GM15510 (cell line): ENCODE data around the gene ARHGAP24.

Source experiments
- POLR2A ChIP-seq: IDR thresholded peaks from 3 replicates; pipeline ENCODE4 v1.6.1; 2011; ENCODE audit warnings: borderline replicate concordance; ENCODE audit not compliant: insufficient read length; ENCODE audit errors: extremely low read depth

Gene ARHGAP24

DNA sequence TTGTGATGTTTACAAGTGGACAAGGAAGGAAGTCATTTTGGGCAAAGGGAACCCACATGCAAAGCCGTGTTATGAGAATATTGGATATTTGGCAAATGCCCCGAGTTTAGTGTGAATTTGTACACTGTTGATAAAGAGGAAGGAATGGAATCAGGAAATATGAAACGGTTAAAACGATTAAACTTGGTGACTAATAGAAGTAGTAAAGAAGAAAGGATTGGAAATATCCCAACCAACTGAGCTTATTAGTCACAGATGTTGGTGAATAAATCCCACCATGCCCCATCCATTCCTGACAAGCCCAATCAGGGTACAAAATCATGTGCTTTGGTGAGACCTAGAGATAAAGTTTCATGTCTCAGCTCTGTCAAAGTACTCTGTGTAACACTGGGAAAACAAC, 22.0 kb downstream of the ARHGAP24 start:
- no peak for TF ChIP-seq POLR2A

DNA sequence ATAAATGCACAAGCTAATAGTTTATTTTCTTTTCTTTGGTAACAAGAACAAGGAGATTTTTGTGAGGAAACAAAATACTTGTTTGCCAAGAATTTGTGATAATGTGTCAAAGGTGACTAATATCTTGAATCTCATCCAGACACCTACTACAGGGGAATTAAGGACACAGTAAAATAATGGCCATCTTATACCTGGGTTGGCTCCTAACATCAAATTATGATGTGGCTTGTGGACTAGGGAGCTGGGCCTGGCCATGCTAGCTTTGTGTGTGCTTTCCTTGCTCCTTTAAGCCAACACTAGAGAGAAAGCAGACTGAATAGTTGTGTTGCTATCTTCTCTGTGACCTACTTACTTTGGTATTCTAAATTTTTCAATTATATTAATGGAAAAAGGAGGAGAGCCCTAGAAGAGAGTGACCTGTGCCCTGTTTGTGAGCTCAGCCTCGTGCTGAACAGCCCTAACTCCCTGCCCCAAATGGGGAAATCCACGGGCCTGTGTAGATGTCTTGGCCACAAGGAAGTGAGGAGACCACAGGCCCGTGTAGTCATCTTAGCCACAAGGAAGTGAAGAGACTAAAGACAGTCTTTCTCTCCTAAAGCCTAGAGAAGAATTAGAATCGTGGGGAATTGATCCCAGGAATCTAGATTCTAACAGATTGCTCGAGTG, 23.3 kb downstream of the ARHGAP24 start:
- TF ChIP-seq POLR2A, result no peak

GRCh38 chr4:85499573-85499972, 24.6 kb downstream of the ARHGAP24 start:
- TF ChIP-seq POLR2A, result no peak

GRCh38 chr4:85500110-85500867, 25.3 kb downstream of the ARHGAP24 start:
- no peak for TF ChIP-seq POLR2A

- no peak for TF ChIP-seq POLR2A
Measured at GRCh38 chr4:85508654-85509053, 33.7 kb downstream of the ARHGAP24 start.

DNA sequence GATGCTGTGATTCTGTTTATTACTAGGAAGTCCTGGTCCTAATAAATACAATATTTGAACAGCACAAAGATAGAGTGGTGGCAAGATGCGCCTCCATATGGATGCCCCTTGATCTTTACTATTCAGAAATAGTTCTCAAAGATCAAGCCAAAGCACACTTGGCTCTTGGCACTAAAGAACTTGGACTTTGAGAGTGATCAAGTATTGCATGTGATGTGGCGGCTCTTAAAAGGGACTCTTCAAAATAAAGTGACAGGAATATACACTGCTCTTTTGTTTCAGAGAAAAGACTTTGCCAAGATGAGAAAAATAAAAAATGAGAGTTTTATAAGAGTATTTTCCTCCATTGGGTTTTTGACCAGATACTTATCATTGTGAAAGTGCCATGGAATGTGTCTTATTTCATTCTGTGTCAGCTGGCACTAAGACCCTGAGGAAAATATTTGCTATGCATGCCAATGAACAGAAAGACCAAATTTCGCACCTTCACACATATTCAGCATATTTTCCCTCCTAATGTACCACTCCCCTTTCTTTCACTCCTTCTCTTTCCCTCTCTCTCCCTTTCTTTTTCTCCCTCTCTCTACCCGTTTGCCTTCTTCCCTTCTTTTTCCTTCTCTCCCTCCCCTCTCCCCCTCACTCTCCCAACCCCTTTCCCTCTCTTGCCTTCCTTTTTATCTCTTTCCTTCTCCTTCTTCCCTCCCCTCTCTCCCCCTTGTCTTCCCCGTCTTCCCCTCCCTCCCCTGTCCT, 35.1 kb downstream of the ARHGAP24 start:
- no peak for TF ChIP-seq POLR2A

GRCh38 chr4:85510632-85510984, 35.7 kb downstream of the ARHGAP24 start:
- TF ChIP-seq POLR2A, result no peak

- TF ChIP-seq POLR2A, result no peak
Measured at GRCh38 chr4:85512446-85513205, 37.7 kb downstream of the ARHGAP24 start.

- TF ChIP-seq POLR2A, result no peak
Measured at GRCh38 chr4:85514117-85514516, 39.2 kb downstream of the ARHGAP24 start.

GRCh38 chr4:85514783-85515182, 39.8 kb downstream of the ARHGAP24 start:
- no peak for TF ChIP-seq POLR2A

DNA sequence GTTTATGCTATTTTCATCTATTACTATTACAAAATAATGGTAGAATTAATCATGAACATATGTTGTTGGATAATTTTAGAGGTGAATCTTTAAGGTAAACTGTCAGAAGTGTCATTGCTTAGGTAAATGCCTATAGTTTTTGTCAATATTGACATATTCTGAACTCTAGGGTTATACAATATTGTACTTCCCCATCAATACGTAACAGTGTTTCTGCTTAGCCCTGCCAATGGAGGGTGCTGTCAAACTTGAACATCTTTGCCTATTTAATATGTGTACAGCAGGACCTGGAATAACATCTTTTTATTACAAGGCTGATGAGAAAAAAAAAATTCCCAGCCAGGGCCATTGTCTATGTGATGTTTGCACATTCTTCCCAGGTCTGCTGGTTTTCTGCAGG, 40.8 kb downstream of the ARHGAP24 start:
- no peak for TF ChIP-seq POLR2A

DNA sequence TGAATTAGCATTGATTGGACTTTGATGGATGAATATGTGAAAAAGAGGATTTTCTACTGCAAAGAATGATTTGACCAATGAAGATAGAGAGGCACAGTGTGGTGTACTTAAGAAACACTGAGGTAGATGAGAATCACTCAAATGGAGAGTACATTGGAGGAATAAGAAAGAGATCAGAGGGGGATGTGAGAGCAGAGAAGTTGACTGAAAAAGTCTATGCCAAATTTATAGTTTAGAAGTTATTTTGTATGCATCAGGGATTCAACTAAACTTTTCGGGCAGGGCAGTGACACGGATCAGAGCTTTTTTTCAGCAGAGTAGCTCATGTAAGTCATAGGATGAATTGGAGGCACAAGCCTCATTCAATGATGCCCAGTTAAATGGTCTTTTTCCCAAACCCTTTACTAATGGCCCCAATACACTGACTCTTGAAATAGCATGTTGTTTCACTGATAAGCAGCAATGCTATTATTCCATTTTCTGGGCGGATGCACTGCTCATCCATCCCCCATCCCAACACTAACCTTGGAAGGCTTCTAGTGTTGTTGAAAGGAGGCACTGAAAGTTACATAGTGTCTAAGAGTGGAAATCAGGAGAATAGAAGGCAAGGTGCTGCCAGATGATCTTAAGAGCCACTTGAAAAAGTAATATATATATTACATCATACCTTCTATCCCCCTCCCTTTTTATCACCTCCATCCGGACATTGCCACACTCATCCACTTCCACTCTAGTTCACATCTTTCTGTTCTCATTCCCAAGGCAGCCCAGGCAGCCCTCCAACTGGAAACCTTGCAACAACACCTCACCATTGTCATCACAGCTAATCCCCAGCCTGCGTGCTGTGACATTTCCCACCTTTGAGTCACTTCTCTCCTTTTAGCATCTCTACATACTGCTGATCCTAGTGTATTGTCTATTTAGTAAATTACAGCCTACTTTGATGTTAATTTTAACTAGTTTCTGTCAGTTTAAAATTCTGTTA, 46.1 kb downstream of the ARHGAP24 start:
- no peak for TF ChIP-seq POLR2A

DNA sequence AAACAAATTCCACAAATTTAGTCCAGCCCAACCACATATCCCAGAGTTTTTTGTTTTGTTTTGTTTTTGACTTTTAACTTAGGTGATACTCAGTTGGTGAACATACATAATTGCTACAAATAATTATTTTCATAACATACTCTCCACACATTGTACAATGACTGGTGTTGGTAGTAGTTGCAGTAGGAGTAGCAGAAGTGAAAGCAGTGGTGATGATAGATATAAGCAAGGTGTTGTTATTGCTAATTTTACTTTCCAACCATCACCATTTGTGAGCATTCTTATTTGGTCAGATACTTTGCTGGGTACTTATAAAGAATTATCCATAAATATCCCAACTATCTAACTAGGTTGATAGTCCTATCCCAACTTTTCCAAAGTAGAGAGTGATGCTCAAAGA, 47.3 kb downstream of the ARHGAP24 start:
- TF ChIP-seq POLR2A, result no peak

DNA sequence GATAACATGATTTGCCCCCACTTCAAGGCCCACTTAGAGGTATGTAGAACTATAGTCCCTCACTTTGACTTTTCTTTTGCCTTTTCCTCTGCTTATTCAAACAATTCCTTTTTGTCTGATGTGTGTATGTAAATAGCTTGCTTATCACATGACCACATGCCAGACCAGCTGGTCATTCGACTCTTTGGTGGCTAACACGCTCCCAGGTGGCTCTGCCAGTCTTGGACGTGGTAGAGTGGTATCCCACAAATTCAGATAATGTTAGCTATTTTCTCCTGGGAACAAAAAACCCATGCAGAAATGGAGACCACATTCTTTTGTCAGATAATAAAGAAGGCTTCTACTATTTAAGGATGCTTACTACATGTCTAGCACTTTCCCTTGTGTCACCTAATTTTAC, 47.9 kb downstream of the ARHGAP24 start:
- no peak for TF ChIP-seq POLR2A
